SK-N-MC (cell line): ENCODE results near the gene C5AR2.

Experiments
- EZH2 ChIP-seq: fragments of 200-600 bp; sonication (generic); IDR thresholded peaks from one replicate; pipeline ENCODE4 v1.6.1; 2017; ENCODE audit warnings: antibody characterized with exemption
- FOXP2 ChIP-seq: optimal IDR thresholded peaks from 2 replicates; pipeline ENCODE3; 2011; ENCODE audit warnings: mild to moderate bottlenecking, moderate library complexity; ENCODE audit not compliant: insufficient read depth; ENCODE audit errors: extremely low read length, control extremely low read depth
- POLR2AphosphoS5 ChIP-seq: IDR thresholded peaks from 2 replicates; pipeline ENCODE4 v1.6.1; 2012; ENCODE audit warnings: mild to moderate bottlenecking, low read depth, low read length, borderline replicate concordance

DNA sequence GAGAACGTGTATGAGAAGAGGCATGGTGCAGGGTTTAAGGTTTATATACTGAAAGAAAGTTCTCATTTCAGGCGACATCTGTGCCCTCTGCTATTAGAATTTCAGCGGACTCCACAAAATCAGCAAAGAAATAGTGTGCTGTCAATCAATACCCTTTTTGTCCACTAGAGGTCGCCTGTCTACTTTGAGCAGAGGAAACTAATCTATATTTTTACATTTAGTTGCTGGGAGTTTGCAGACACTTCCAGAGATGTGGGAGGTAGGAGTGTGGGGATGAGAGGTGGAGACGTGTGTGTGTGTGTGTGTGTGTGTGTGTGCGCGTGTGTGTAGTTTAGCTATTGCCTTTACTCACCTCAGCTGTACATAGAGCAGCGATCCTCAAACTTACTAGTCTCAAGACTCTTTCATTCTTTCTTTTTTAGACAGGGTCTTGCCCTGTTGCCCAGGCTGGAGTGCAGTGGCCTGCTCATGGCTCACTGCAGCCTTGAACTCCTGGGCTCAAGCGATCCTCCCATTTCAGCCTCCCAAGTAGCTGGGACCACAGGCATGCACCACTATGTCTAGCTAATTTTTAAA lies 47.6 kb upstream of the C5AR2 start:
- no peak for TF ChIP-seq POLR2AphosphoS5
- no peak for TF ChIP-seq EZH2
- TF ChIP-seq FOXP2, result no peak
